ENCODE results near the gene TEAD4. TPM values are rescaled to one million over a fixed set of nuclear protein-coding genes. Genes with fewer than 3 reads are reported as not detected.

TEAD4 gene
- total and polyA plus RNA-seq, 4 donors: 0.79 to 3.8 (median 2.8) TPM

DNA sequence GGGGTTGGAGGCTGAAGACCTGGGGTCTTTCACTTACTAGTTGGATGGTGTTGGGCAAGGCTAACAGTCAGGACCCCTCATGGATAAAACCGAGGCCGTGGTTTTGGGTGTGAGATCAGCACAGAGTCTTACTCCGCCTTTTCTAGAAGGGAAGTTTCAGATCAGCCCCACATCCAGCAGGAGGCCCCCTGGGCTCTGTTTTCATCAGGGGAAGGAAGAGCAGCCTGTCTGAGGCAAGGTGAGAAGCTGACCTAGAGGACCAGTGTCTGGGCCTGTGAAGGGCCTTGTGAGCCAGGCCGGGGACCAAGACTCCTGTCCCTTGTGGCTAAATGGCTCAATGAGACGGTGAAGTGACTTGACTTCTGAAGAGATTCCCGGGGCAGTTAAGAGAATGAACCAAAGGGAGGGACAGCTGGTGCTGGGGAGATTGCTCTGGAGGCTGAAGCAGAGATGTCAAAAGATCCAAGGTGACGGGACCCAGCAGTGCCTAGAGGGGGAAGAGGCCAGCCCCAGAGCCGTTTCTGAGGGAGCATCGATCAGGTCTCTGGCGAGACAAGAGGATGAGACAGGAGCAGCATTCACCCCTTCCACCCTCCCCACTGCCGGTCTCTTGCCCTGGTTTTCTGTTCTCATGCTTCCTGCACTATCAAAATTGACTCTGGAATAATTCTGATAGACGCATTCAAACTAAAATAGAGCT lies 77.9 kb downstream of the TEAD4 start:
- Histone ChIP-seq H3K36me3 (ENCODE audit: control insufficient read depth in 4 of 4, insufficient read depth in 3 of 4, low read depth in 1 of 4, low read length in 3 of 4) (no peaks in the 10 kb centered on the region), H3K9me3 (ENCODE audit: control insufficient read depth in 4 of 4, low read length in 3 of 4) (no peaks in the 10 kb centered on the region), H3K27ac (ENCODE audit: low read depth in 1 of 2, low read length in 2 of 2) (no peak overlapping the region), H3K9ac (ENCODE audit: low read depth in 1 of 2, low read length in 2 of 2) (no peak overlapping the region), H3K4me3 (ENCODE audit: low read depth in 1 of 3, low read length in 3 of 3) (no peak overlapping the region), H3K4me1 (ENCODE audit: control insufficient read depth in 4 of 4, insufficient read depth in 4 of 4, low read length in 3 of 4) (no peaks in the 10 kb centered on the region), H3K27me3 (ENCODE audit: control insufficient read depth in 4 of 4, insufficient read depth in 4 of 4, low read length in 3 of 4) (no peaks in the 10 kb centered on the region)
- no peak for DNase-seq (ENCODE audit: low spot score)
- TF ChIP-seq JUND (IDR thresholded peaks at IDR 0.05) (no peak), TAF1 (conservative IDR thresholded peaks at IDR 0.05) (no peak), RAD21 (IDR thresholded peaks at IDR 0.05) (no peak), GABPA (IDR thresholded peaks at IDR 0.05 in 1 of 2, conservative IDR thresholded peaks at IDR 0.05 in 1 of 2) (no peak), CTCF (IDR thresholded peaks at IDR 0.05; ENCODE audit: low read depth, low read length, missing input control) (no peak), ZBTB33 (IDR thresholded peaks at IDR 0.05) (no peak), FOXA2 (IDR thresholded peaks at IDR 0.05) (no peak), FOXA1 (IDR thresholded peaks at IDR 0.05) (no peak)
- TF ChIP-seq, protein P1, sequence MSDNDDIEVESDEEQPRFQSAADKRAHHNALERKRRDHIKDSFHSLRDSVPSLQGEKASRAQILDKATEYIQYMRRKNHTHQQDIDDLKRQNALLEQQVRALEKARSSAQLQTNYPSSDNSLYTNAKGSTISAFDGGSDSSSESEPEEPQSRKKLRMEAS (IDR thresholded peaks at IDR 0.05): no peak
- 88% methylated on average over 12 of the region's 12 CpGs for WGBS

- no peak overlapping the region for H3K27ac ChIP-seq (ENCODE audit: low read depth in 1 of 2, low read length in 2 of 2)
- no peaks in the 10 kb centered on the region for H3K9me3 ChIP-seq (ENCODE audit: control insufficient read depth in 4 of 4, low read length in 3 of 4)
- H3K27me3 ChIP-seq (ENCODE audit: control insufficient read depth in 4 of 4, insufficient read depth in 4 of 4, low read length in 3 of 4): no peaks in the 10 kb centered on the region
- no peak overlapping the region for H3K9ac ChIP-seq (ENCODE audit: low read depth in 1 of 2, low read length in 2 of 2)
- no peaks in the 10 kb centered on the region for H3K4me1 ChIP-seq (ENCODE audit: control insufficient read depth in 4 of 4, insufficient read depth in 4 of 4, low read length in 3 of 4)
- H3K36me3 ChIP-seq (ENCODE audit: control insufficient read depth in 4 of 4, insufficient read depth in 3 of 4, low read depth in 1 of 4, low read length in 3 of 4): no peaks in the 10 kb centered on the region
- no peak for DNase-seq (ENCODE audit: low spot score)
- WGBS: 92% methylated on average over 7 of the region's 7 CpGs
- TF ChIP-seq HNF4A (conservative IDR thresholded peaks at IDR 0.05) (no peak), CTCF (IDR thresholded peaks at IDR 0.05; ENCODE audit: low read depth, low read length, missing input control) (no peak), RXRA (IDR thresholded peaks at IDR 0.05) (no peak), GABPA (IDR thresholded peaks at IDR 0.05 in 1 of 2, conservative IDR thresholded peaks at IDR 0.05 in 1 of 2) (no peak), FOXA2 (IDR thresholded peaks at IDR 0.05) (no peak), EGR1 (IDR thresholded peaks at IDR 0.05; ENCODE audit: low read depth in 2 of 2) (no peak), ZBTB33 (IDR thresholded peaks at IDR 0.05) (no peak), RAD21 (IDR thresholded peaks at IDR 0.05) (no peak), NR2F2 (IDR thresholded peaks at IDR 0.05) (no peak), JUND (IDR thresholded peaks at IDR 0.05) (no peak), TAF1 (conservative IDR thresholded peaks at IDR 0.05) (no peak), YY1 (IDR thresholded peaks at IDR 0.05) (no peak)
- TF ChIP-seq, protein P1 (IDR thresholded peaks at IDR 0.05): no peak
- no peak overlapping the region for H3K4me3 ChIP-seq (ENCODE audit: low read depth in 1 of 3, low read length in 3 of 3)
Measured at GRCh38 chr12:3038166-3038565, 79.0 kb downstream of the TEAD4 start.

Data from liver (tissue), 9 donors.